GM12878 (cell line): Measurements from ENCODE around the gene SP2. TPM values are rescaled to one million over a fixed set of nuclear protein-coding genes. Genes with fewer than 3 reads are reported as not detected.

ENCODE experiments used
- ATAC-seq: fragments of 200-7000 bp; cut with Tn5 transposase; 3 replicates; pipeline ENCODE4 v1.9.1; 2020; ENCODE audit warnings: mild to moderate bottlenecking, moderate library complexity
- BruUV-seq: library from RNA; stranded (reverse); fragments of 400-500 nt; replicated peaks from 2 replicates; lab custom pipeline; 2021; lab: Mats Ljungman, UMichigan
- CTCF ChIA-PET: fragments of 300-600 bp; sonication (Branson Sonifier 250); formaldehyde crosslinking; extraction: SDS; loops from one replicate; lab custom pipeline; 2021; ENCODE audit warnings: inconsistent platforms; lab: Yijun Ruan, JAX
- POLR2A ChIA-PET: fragments of 350-600 bp; formaldehyde crosslinking; extraction: SDS; loops from one replicate; lab custom pipeline; 2021; ENCODE audit warnings: inconsistent platforms; lab: Charles Lee
- RAD21 ChIA-PET: fragments of 300-600 bp; sonication (Branson Sonifier 250); formaldehyde crosslinking; loops from one replicate; lab custom pipeline; 2023; ENCODE audit warnings: antibody characterized with exemption; ENCODE audit not compliant: unreplicated experiment; lab: Charles Lee
- SMC1A ChIA-PET: fragments of 300-600 bp; sonication (Branson Sonifier 250); formaldehyde crosslinking; loops from one replicate; lab custom pipeline; 2023; ENCODE audit not compliant: unreplicated experiment, uncharacterized antibody; lab: Charles Lee
- DNase-seq: peaks from one replicate; pipeline ENCODE4 v3.0.0-alpha.2; 2011; ENCODE audit warnings: low read depth, low spot score
- FAIRE-seq: peaks from 3 replicates; lab custom pipeline; 2011; peaks lifted over from hg19 to GRCh38; lab: Jason Lieb, UNC
- H2AFZ ChIP-seq: 2 replicates; pipeline ENCODE4 v1.6.0; 2011; ENCODE audit warnings: low read depth, low read length, control low read depth; ENCODE audit not compliant: control insufficient read depth
- H3K27ac ChIP-seq: 2 replicates; pipeline ENCODE4 v1.5.1; 2011; ENCODE audit warnings: control low read depth; ENCODE audit not compliant: control insufficient read depth, insufficient read depth
- H3K27me3 ChIP-seq, 2 experiments: replicated peaks in 1 of 2; 2 replicates each; pipeline versions ENCODE4 v1.6.0 to v1.6.1; 2011; ENCODE audit warnings: low read length in 1 of 2; ENCODE audit not compliant: control insufficient read depth in 2 of 2, insufficient read depth in 2 of 2
- H3K36me3 ChIP-seq, 2 experiments: 2 replicates each; pipeline ENCODE4 v1.5.1; 2011; ENCODE audit warnings: low read length in 1 of 2; ENCODE audit not compliant: control insufficient read depth in 2 of 2, insufficient read depth in 2 of 2
- H3K4me1 ChIP-seq: 2 replicates; pipeline ENCODE4 v1.6.1; 2011; ENCODE audit warnings: mild to moderate bottlenecking, low read length, moderate library complexity, mixed read lengths; ENCODE audit not compliant: control insufficient read depth, insufficient read depth
- H3K4me2 ChIP-seq: 2 replicates; pipeline ENCODE4 v1.6.0; 2011; ENCODE audit warnings: control low read depth; ENCODE audit not compliant: control insufficient read depth, insufficient read depth
- H3K4me3 ChIP-seq: fragments of 200-600 bp; sonication (generic); 2 replicates; pipeline ENCODE4 v1.5.1; 2016
- H3K79me2 ChIP-seq: 2 replicates; pipeline ENCODE4 v1.6.0; 2011; ENCODE audit warnings: low read length; ENCODE audit not compliant: control insufficient read depth, insufficient read depth
- H3K9ac ChIP-seq: 2 replicates; pipeline ENCODE4 v1.8.0; 2011; ENCODE audit warnings: low read length, control low read depth, mixed read lengths; ENCODE audit not compliant: control insufficient read depth, insufficient read depth
- H3K9me3 ChIP-seq: replicated peaks from 3 replicates; pipeline ENCODE4 v1.5.1; 2011; ENCODE audit warnings: mild to moderate bottlenecking, low read length; ENCODE audit not compliant: control insufficient read depth, insufficient read depth
- H4K20me1 ChIP-seq: 2 replicates; pipeline ENCODE4 v1.6.0; 2011; ENCODE audit not compliant: control insufficient read depth, insufficient read depth
- ATF2 ChIP-seq: IDR thresholded peaks from 2 replicates; pipeline ENCODE4 v1.6.1; 2012; ENCODE audit warnings: low read length, inconsistent platforms
- DPF2 ChIP-seq: fragments of 450-650 bp; IDR thresholded peaks from 2 replicates; pipeline ENCODE4 v1.6.1; 2017; ENCODE audit warnings: mild to moderate bottlenecking
- NFYB ChIP-seq: IDR thresholded peaks from 2 replicates; pipeline ENCODE4 v1.6.1; 2011; ENCODE audit warnings: low read depth, mild to moderate bottlenecking, low read length, improper control_type of control experiment, moderate library complexity; ENCODE audit not compliant: insufficient read depth
- SREBF1 ChIP-seq: IDR thresholded peaks from 2 replicates; pipeline ENCODE4 v1.6.1; 2012; ENCODE audit warnings: mild to moderate bottlenecking, low read length
- STAT1 ChIP-seq: fragments of 450-650 bp; conservative IDR thresholded peaks from 2 replicates; pipeline ENCODE4 v1.6.1; 2014; ENCODE audit warnings: antibody characterized with exemption, mild to moderate bottlenecking
- WGBS: methylation state at CpG from one replicate; pipeline ENCODE4 v1.1.6; 2016; ENCODE audit warnings: low lambda C conversion rate; ENCODE audit not compliant: insufficient replicate concordance, insufficient coverage; ENCODE audit errors: missing lambda C conversion rate; 5-methylcytosine and 5-hydroxymethylcytosine counted together
- in situ Hi-C: fragments of 300-500 bp; cut with MboI; formaldehyde crosslinking; loops from 9 replicates; pipeline ENCODE4 v1.14.3; 2018; ENCODE audit warnings: mixed read lengths
- intact Hi-C: fragments of 100-400 bp; cut with micrococcal nuclease; formaldehyde crosslinking; loops from one replicate; pipeline ENCODE4 v1.14.2; 2022; ENCODE audit not compliant: unreplicated experiment
- polyA plus RNA-seq, 11 experiments: library from polyadenylated mRNA; depleted of rRNA in 4 of 11; unstranded in 6 of 11; stranded (reverse) in 5 of 11; fragments of >200 nt; fragmentation: Nextera tagmentation in 4 of 11; fragmentation: Illumina TruSeq in 1 of 11; extraction: Ambion mirVana in 4 of 11; extraction: Trizol in 1 of 11; gene quantifications; 1 replicate in 1 of 11; 2 replicates in 10 of 11; pipeline versions ENCODE4 v1.2.1 to v1.2.3, GENCODE V29; 2011 to 2016; ENCODE audit warnings: inconsistent platforms in 2 of 11, missing spikeins in 2 of 11, low read depth in 1 of 11
- total RNA-seq, 4 experiments: library from RNA; depleted of rRNA in 3 of 4; stranded (reverse); fragments of >200 nt in 3 of 4; fragmentation: Illumina TruSeq in 1 of 4; extraction: Trizol in 1 of 4; gene quantifications; 2 replicates each; pipeline versions ENCODE4 v1.2.1 to v1.2.3, GENCODE V29; 2013 to 2021

The SP2 gene
- total and polyA plus RNA-seq, 10 of the 15 experiments (the other 5 are each of a cell fraction or from before 2014, with no cell fraction given), result 1.2 to 19.1 (median 4.8) TPM

GRCh38 chr17:47914306-47914948 lies 18.4 kb downstream of the SP2 start:
- FAIRE-seq, result no peak
- Histone ChIP-seq H2AFZ (no peak overlapping the region), H3K4me1 (no peaks in the 10 kb centered on the region), H3K79me2 (no peaks in the 10 kb centered on the region), H3K9ac (no peak overlapping the region), H3K9me3 (no peaks in the 10 kb centered on the region), H3K27ac (no peak overlapping the region), H3K36me3 (peaks cover 3 to 6% of the 10 kb centered on the region in 2 experiments; a peak in 3 of 4 replicates), H4K20me1 (no peaks in the 10 kb centered on the region; the same call in 1 of the 2 replicates), H3K4me2 (no peak overlapping the region), H3K27me3 (no peaks in the 10 kb centered on the region), H3K4me3 (no peak overlapping the region)
- WGBS, result 66% methylated on average over 4 of the region's 4 CpGs
- BruUV-seq, result no TSS peak
- no peak for TF ChIP-seq NFYB
- TF ChIP-seq DPF2, result no peak
- no peak for TF ChIP-seq STAT1
- no peak for TF ChIP-seq ATF2
- no peak for TF ChIP-seq SREBF1
- ChIA-PET RAD21 (no interaction called here), CTCF (interaction anchor here (1.4 to 1.5 kb wide), 2 partner anchors 32 to 35 kb away, joined by 3 to 5 read pairs; no protein-coding TSS in a partner anchor), SMC1A (no interaction called here), POLR2A (no interaction called here)
- no peak for ATAC-seq
- in situ Hi-C loops, result no loop called here
- no peak for DNase-seq
- intact Hi-C loops, result no loop called here
